ENCODE measurements around the gene ID1. TPM values are rescaled to one million over a fixed set of nuclear protein-coding genes. Genes with fewer than 3 reads are reported as not detected.
A peak's percentile ranks its signal among the peaks of the same experiment; 100 is the strongest.

Gene ID1
- total and polyA plus RNA-seq, 2 experiments from 2014 or later = 221 to 479 TPM

DNA sequence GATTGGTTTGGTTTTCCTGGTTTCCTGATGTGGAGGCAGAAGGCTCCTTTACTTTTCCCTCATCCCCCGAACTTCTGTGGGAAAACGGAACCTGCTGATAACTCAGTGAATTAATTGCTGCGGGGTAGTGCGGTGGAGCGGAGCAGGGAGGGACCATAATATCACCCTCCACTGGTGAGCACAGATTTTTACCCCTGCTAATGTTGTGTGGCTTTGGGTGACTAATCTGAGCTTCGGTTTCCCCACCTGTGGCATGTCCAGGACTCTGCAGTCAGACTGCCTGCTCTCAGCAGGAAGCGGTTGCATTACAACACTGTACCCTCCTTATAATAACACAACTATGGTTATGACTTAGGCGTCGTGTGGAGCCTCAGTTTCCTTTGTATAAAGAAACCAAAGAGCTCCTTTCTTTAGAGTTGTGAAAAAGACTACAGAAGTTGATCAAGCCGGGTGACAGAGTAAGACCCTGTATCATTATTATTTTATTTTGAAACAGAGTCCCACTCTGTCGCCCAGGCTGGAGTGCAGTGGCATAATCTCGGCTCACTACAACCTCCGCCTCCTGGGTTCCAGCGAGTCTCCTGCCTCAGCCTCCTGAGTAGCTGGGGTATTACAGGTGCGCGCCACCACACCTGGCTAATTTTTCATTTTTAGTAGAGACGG, 2.2 kb upstream of the ID1 start:
- H3K36me3 Mint-ChIP-seq (ENCODE audit: low read depth) = peaks cover 13% of the 10 kb centered on the region
- H3K27me3 Mint-ChIP-seq (ENCODE audit: insufficient read depth, low read depth, poor library complexity) = peaks cover 41% of the 10 kb centered on the region
- peak overlapping the region; percentile 35; the same call in 1 of the 2 replicates for H3K4me2 ChIP-seq
- no peak overlapping the region for H3K27ac ChIP-seq (ENCODE audit: low read depth)
- no peak overlapping the region; the same call in 1 of the 2 replicates for H3K27ac Mint-ChIP-seq
- H3K9me3 Mint-ChIP-seq = peaks cover 5% of the 10 kb centered on the region; the same call in 1 of the 3 replicates
- H3F3A ChIP-seq (replicated peaks; ENCODE audit: low read depth) = peaks cover 34% of the 10 kb centered on the region
- no peaks in the 10 kb centered on the region for H3K9me2 ChIP-seq (ENCODE audit: insufficient read depth)
- TF ChIP-seq CREB1 (CRISPR knock-in tag; IDR thresholded peaks at IDR 0.05; ENCODE audit: low read depth) (no peak), NANOG (IDR thresholded peaks at IDR 0.05; ENCODE audit: borderline replicate concordance) (no peak), ZNF331 (CRISPR knock-in tag; IDR thresholded peaks at IDR 0.05; ENCODE audit: low read depth) (no peak), EZH2phosphoT487 (IDR thresholded peaks at IDR 0.05; ENCODE audit: unreplicated experiment) (no peak), STAT1 (IDR thresholded peaks at IDR 0.05; ENCODE audit: unreplicated experiment) (no peak), EZH2 (IDR thresholded peaks at IDR 0.05; ENCODE audit: low read depth, unreplicated experiment) (no peak)
- TF ChIP-seq, protein P1, sequence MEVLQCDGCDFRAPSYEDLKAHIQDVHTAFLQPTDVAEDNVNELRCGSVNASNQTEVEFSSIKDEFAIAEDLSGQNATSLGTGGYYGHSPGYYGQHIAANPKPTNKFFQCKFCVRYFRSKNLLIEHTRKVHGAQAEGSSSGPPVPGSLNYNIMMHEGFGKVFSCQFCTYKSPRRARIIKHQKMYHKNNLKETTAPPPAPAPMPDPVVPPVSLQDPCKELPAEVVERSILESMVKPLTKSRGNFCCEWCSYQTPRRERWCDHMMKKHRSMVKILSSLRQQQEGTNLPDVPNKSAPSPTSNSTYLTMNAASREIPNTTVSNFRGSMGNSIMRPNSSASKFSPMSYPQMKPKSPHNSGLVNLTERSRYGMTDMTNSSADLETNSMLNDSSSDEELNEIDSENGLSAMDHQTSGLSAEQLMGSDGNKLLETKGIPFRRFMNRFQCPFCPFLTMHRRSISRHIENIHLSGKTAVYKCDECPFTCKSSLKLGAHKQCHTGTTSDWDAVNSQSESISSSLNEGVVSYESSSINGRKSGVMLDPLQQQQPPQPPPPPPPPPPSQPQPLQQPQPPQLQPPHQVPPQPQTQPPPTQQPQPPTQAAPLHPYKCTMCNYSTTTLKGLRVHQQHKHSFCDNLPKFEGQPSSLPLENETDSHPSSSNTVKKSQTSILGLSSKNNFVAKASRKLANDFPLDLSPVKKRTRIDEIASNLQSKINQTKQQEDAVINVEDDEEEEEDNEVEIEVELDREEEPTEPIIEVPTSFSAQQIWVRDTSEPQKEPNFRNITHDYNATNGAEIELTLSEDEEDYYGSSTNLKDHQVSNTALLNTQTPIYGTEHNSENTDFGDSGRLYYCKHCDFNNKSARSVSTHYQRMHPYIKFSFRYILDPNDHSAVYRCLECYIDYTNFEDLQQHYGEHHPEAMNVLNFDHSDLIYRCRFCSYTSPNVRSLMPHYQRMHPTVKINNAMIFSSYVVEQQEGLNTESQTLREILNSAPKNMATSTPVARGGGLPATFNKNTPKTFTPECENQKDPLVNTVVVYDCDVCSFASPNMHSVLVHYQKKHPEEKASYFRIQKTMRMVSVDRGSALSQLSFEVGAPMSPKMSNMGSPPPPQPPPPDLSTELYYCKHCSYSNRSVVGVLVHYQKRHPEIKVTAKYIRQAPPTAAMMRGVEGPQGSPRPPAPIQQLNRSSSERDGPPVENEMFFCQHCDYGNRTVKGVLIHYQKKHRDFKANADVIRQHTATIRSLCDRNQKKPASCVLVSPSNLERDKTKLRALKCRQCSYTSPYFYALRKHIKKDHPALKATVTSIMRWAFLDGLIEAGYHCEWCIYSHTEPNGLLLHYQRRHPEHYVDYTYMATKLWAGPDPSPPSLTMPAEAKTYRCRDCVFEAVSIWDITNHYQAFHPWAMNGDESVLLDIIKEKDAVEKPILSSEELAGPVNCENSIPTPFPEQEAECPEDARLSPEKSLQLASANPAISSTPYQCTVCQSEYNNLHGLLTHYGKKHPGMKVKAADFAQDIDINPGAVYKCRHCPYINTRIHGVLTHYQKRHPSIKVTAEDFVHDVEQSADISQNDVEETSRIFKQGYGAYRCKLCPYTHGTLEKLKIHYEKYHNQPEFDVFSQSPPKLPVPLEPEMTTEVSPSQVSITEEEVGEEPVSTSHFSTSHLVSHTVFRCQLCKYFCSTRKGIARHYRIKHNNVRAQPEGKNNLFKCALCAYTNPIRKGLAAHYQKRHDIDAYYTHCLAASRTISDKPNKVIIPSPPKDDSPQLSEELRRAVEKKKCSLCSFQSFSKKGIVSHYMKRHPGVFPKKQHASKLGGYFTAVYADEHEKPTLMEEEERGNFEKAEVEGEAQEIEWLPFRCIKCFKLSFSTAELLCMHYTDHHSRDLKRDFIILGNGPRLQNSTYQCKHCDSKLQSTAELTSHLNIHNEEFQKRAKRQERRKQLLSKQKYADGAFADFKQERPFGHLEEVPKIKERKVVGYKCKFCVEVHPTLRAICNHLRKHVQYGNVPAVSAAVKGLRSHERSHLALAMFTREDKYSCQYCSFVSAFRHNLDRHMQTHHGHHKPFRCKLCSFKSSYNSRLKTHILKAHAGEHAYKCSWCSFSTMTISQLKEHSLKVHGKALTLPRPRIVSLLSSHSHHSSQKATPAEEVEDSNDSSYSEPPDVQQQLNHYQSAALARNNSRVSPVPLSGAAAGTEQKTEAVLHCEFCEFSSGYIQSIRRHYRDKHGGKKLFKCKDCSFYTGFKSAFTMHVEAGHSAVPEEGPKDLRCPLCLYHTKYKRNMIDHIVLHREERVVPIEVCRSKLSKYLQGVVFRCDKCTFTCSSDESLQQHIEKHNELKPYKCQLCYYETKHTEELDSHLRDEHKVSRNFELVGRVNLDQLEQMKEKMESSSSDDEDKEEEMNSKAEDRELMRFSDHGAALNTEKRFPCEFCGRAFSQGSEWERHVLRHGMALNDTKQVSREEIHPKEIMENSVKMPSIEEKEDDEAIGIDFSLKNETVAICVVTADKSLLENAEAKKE (CRISPR knock-in tag; IDR thresholded peaks at IDR 0.05) = no peak
- TF ChIP-seq, protein P2, sequence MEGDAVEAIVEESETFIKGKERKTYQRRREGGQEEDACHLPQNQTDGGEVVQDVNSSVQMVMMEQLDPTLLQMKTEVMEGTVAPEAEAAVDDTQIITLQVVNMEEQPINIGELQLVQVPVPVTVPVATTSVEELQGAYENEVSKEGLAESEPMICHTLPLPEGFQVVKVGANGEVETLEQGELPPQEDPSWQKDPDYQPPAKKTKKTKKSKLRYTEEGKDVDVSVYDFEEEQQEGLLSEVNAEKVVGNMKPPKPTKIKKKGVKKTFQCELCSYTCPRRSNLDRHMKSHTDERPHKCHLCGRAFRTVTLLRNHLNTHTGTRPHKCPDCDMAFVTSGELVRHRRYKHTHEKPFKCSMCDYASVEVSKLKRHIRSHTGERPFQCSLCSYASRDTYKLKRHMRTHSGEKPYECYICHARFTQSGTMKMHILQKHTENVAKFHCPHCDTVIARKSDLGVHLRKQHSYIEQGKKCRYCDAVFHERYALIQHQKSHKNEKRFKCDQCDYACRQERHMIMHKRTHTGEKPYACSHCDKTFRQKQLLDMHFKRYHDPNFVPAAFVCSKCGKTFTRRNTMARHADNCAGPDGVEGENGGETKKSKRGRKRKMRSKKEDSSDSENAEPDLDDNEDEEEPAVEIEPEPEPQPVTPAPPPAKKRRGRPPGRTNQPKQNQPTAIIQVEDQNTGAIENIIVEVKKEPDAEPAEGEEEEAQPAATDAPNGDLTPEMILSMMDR (conservative IDR thresholded peaks at IDR 0.05; ENCODE audit: low read depth in 2 of 2) = no peak
- TF ChIP-seq, protein P3, sequence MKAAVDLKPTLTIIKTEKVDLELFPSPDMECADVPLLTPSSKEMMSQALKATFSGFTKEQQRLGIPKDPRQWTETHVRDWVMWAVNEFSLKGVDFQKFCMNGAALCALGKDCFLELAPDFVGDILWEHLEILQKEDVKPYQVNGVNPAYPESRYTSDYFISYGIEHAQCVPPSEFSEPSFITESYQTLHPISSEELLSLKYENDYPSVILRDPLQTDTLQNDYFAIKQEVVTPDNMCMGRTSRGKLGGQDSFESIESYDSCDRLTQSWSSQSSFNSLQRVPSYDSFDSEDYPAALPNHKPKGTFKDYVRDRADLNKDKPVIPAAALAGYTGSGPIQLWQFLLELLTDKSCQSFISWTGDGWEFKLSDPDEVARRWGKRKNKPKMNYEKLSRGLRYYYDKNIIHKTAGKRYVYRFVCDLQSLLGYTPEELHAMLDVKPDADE (IDR thresholded peaks at IDR 0.05) = no peak
- no peak overlapping the region for H2AFZ ChIP-seq
- no peaks in the 10 kb centered on the region for H3K36me3 ChIP-seq (ENCODE audit: insufficient read depth)
- peaks cover 19% of the 10 kb centered on the region for H3K79me2 ChIP-seq (replicated peaks; ENCODE audit: insufficient read depth)
- no peaks in the 10 kb centered on the region for H4K20me1 ChIP-seq (replicated peaks; ENCODE audit: insufficient read depth)
- peaks cover 35% of the 10 kb centered on the region for H3K4me1 ChIP-seq (ENCODE audit: insufficient read depth)
- H3K4me3 ChIP-seq = no peak overlapping the region
- peaks cover 30% of the 10 kb centered on the region for H3K4me1 Mint-ChIP-seq
- no peaks in the 10 kb centered on the region for H3K27me3 ChIP-seq (ENCODE audit: insufficient read depth)
- peak overlapping the region; percentile 20; the same call in 1 of the 3 replicates for H3K4me3 Mint-ChIP-seq
- DNase-seq (ENCODE audit: low spot score) = no peak
- no peak for ATAC-seq
